Astrocyte (in vitro differentiated cells and primary cell): ENCODE results near the gene DRD4. TPM values are rescaled to one million over a fixed set of nuclear protein-coding genes. Genes with fewer than 3 reads are reported as not detected.

Experiments used
- DNase-seq: peaks from one replicate; pipeline ENCODE4 v3.0.0-alpha.2; 2010; ENCODE audit warnings: low read depth
- FAIRE-seq: peaks from 2 replicates; lab custom pipeline; 2011; peaks lifted over from hg19 to GRCh38; lab: Jason Lieb, UNC
- H2AFZ ChIP-seq: 2 replicates; pipeline ENCODE4 v1.6.0; 2012; ENCODE audit warnings: low read depth, low read length, inconsistent platforms
- H3K27ac ChIP-seq: 2 replicates; pipeline ENCODE4 v1.5.1; 2011; ENCODE audit warnings: low read depth, low read length, inconsistent platforms
- H3K27me3 ChIP-seq: 2 replicates; pipeline ENCODE4 v1.6.0; 2011; ENCODE audit warnings: low read length, inconsistent platforms; ENCODE audit not compliant: insufficient read depth
- H3K36me3 ChIP-seq: 2 replicates; pipeline ENCODE4 v1.5.1; 2011; ENCODE audit warnings: low read length, inconsistent platforms; ENCODE audit not compliant: insufficient read depth
- H3K4me1 ChIP-seq: 2 replicates; pipeline ENCODE4 v1.5.1; 2011; ENCODE audit warnings: low read length, inconsistent platforms; ENCODE audit not compliant: insufficient read depth
- H3K4me2 ChIP-seq: 2 replicates; pipeline ENCODE4 v1.6.0; 2012; ENCODE audit warnings: low read length, inconsistent platforms
- H3K4me3 ChIP-seq: 2 replicates; pipeline ENCODE4 v1.5.1; 2011; ENCODE audit warnings: low read depth, mild to moderate bottlenecking, low read length, inconsistent platforms; ENCODE audit not compliant: insufficient read depth
- H3K79me2 ChIP-seq: 2 replicates; pipeline ENCODE4 v1.6.0; 2012; ENCODE audit warnings: mild to moderate bottlenecking, low read length, inconsistent platforms; ENCODE audit not compliant: insufficient read depth
- H3K9ac ChIP-seq: 2 replicates; pipeline ENCODE4 v1.6.0; 2012; ENCODE audit warnings: mild to moderate bottlenecking, low read length, inconsistent platforms
- H3K9me3 ChIP-seq: 2 replicates; pipeline ENCODE4 v1.5.1; 2012; ENCODE audit warnings: low read depth, mild to moderate bottlenecking, low read length, inconsistent platforms; ENCODE audit not compliant: insufficient read depth
- H4K20me1 ChIP-seq: 2 replicates; pipeline ENCODE4 v1.6.0; 2012; ENCODE audit warnings: low read length, inconsistent platforms; ENCODE audit not compliant: insufficient read depth
- H3K27ac Mint-ChIP-seq: one replicate; pipeline ENCODE4 v1.8.0; 2021; ENCODE audit warnings: mild to moderate bottlenecking, mixed read lengths; ENCODE audit not compliant: unreplicated experiment
- H3K27me3 Mint-ChIP-seq: one replicate; pipeline ENCODE4 v1.8.0; 2021; ENCODE audit warnings: low read depth, mixed read lengths; ENCODE audit not compliant: unreplicated experiment
- H3K36me3 Mint-ChIP-seq: one replicate; pipeline ENCODE4 v1.8.0; 2021; ENCODE audit warnings: low read depth, mixed read lengths; ENCODE audit not compliant: unreplicated experiment
- H3K4me1 Mint-ChIP-seq: one replicate; pipeline ENCODE4 v1.8.0; 2021; ENCODE audit warnings: low read depth, mixed read lengths; ENCODE audit not compliant: unreplicated experiment
- H3K4me3 Mint-ChIP-seq: one replicate; pipeline ENCODE4 v1.8.0; 2021; ENCODE audit warnings: mild to moderate bottlenecking, moderate library complexity, mixed read lengths; ENCODE audit not compliant: unreplicated experiment
- H3K9me3 Mint-ChIP-seq: one replicate; pipeline ENCODE4 v1.8.0; 2021; ENCODE audit warnings: mild to moderate bottlenecking, mixed read lengths; ENCODE audit not compliant: unreplicated experiment
- EZH2 ChIP-seq: IDR thresholded peaks from 2 replicates; pipeline ENCODE4 v1.6.1; 2012; ENCODE audit warnings: mild to moderate bottlenecking, low read length, inconsistent platforms; ENCODE audit not compliant: insufficient read depth
- total RNA-seq: library from RNA; stranded (reverse); gene quantifications from 2 replicates; pipeline ENCODE4 v1.2.1, GENCODE V29; 2021
- TF ChIP-seq, protein P1 (sequence below): IDR thresholded peaks from 2 replicates; pipeline ENCODE4 v1.5.1; 2011; ENCODE audit warnings: low read depth, mild to moderate bottlenecking, inconsistent platforms, low read length, moderate library complexity; ENCODE audit not compliant: insufficient read depth

The DRD4 gene
- total RNA-seq, 1 donor from 2014 or later: 9.9 TPM

DNA sequence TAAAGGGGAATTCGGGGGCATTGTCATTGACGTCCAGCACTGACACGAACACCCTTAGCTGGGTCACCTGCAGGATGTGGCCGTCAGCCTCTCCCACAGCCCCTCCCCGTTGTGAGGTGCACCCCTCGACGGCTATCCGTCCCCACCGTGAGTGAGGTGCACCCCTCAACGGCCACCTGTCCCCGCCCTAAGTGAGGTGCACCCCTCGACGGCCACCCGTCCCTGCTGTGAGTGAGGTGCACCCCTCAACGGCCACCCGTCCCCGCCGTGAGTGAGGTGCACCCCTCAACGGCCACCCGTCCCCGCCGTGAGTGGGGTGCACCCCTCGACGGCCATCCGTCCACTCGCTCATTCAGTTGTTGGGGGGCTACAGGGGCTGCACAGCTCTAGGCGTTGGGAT is 15.2 kb upstream of the DRD4 start:
- H3K9me3 ChIP-seq: no peaks in the 10 kb centered on the region
- H3K4me3 Mint-ChIP-seq: no peak overlapping the region
- no peaks in the 10 kb centered on the region for H4K20me1 ChIP-seq
- no peak overlapping the region for H3K4me2 ChIP-seq
- H2AFZ ChIP-seq: no peak overlapping the region
- DNase-seq (no peak), FAIRE-seq (no peak)
- no peaks in the 10 kb centered on the region for H3K4me1 ChIP-seq
- H3K9me3 Mint-ChIP-seq: no peaks in the 10 kb centered on the region
- H3K4me3 ChIP-seq: no peak overlapping the region
- H3K36me3 ChIP-seq: no peaks in the 10 kb centered on the region
- no peak for TF ChIP-seq EZH2
- TF ChIP-seq, protein P1, sequence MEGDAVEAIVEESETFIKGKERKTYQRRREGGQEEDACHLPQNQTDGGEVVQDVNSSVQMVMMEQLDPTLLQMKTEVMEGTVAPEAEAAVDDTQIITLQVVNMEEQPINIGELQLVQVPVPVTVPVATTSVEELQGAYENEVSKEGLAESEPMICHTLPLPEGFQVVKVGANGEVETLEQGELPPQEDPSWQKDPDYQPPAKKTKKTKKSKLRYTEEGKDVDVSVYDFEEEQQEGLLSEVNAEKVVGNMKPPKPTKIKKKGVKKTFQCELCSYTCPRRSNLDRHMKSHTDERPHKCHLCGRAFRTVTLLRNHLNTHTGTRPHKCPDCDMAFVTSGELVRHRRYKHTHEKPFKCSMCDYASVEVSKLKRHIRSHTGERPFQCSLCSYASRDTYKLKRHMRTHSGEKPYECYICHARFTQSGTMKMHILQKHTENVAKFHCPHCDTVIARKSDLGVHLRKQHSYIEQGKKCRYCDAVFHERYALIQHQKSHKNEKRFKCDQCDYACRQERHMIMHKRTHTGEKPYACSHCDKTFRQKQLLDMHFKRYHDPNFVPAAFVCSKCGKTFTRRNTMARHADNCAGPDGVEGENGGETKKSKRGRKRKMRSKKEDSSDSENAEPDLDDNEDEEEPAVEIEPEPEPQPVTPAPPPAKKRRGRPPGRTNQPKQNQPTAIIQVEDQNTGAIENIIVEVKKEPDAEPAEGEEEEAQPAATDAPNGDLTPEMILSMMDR: no peak
- H3K9ac ChIP-seq: no peak overlapping the region
- H3K36me3 Mint-ChIP-seq: peaks cover 6% of the 10 kb centered on the region
- no peak overlapping the region for H3K27ac ChIP-seq
- H3K27me3 ChIP-seq: peaks cover 2% of the 10 kb centered on the region
- H3K79me2 ChIP-seq: no peaks in the 10 kb centered on the region
- peaks cover 3% of the 10 kb centered on the region for H3K4me1 Mint-ChIP-seq
- H3K27me3 Mint-ChIP-seq: no peaks in the 10 kb centered on the region
- H3K27ac Mint-ChIP-seq: no peak overlapping the region

DNA sequence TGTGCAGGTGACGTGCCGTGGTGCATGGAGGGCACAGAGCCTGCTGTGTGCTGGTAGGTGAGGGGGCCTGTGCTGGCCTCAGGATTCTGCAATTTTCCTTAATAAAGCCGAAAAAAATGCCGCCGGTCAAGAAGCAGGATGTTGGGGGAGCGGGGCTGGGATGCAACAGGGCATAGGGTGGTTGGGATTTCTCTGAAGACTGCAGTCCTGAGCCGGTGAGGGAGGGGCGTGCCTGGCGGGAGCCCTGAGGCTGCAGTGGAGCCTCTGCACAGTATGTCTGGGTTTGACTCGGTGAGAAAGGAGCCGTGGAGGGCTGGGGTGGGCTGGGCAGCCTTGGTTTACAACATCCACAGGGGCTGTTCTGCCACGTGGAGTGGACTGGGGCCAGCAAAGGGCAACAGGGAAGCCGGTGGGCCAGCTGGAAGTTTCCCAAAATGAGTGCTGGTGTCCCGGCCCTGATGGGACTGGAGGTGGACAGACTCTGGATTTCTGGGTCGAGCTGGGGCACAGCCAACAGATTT is 13.7 kb upstream of the DRD4 start:
- TF ChIP-seq, protein P1: no peak
- no peak for TF ChIP-seq EZH2
- Histone ChIP-seq H3K4me3 (no peak overlapping the region), H3K4me1 (peaks cover 4% of the 10 kb centered on the region), H3K79me2 (no peaks in the 10 kb centered on the region), H3K4me2 (no peak overlapping the region), H3K27ac (no peak overlapping the region), H2AFZ (no peak overlapping the region), H3K9me3 (no peaks in the 10 kb centered on the region), H3K27me3 (peaks cover 2% of the 10 kb centered on the region), H3K36me3 (no peaks in the 10 kb centered on the region), H4K20me1 (no peaks in the 10 kb centered on the region), H3K9ac (no peak overlapping the region)
- no peak for DNase-seq
- H3K9me3 Mint-ChIP-seq: peaks cover 2% of the 10 kb centered on the region
- peak overlapping the region; percentile 20 for H3K27ac Mint-ChIP-seq
- peaks cover 10% of the 10 kb centered on the region for H3K4me1 Mint-ChIP-seq
- H3K36me3 Mint-ChIP-seq: peaks cover 11% of the 10 kb centered on the region
- H3K27me3 Mint-ChIP-seq: no peaks in the 10 kb centered on the region
- FAIRE-seq: no peak
- H3K4me3 Mint-ChIP-seq: no peak overlapping the region

DNA sequence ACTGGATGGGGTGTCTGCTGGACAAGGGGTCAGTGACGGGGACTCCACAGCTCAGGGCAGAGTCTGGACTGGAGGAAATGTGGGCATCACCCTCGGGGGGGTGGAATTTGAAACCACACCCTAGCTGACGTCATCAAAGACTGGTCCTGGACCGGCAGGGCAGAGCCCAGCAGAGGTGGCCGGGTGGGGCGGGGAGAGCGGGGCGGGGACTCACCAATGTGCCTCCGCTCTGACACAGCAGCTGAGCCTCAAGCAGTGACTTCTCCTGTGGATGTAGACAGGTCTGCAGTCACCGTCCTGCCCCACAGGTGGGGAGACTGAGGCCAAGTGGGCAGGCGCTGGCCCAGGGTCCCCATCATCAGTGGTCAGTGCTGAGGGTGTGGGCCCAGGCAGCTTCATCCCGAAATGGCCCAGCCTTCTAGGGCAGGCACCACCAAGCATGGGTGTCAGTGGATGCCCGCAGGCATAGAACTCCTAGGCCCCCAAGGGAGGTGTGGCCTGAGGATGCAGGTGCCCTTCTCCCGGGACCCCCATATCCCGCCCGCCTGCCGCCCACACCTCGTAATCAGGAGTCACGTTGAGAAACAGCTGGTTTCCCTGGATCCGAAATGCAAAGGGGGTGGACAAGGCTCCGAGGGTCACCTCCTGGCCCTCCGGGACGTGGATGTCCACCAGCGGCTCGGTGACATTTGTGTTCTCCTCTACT is 12.9 kb upstream of the DRD4 start:
- no peak overlapping the region for H3K9ac ChIP-seq
- H3K36me3 ChIP-seq: no peaks in the 10 kb centered on the region
- H3K27me3 Mint-ChIP-seq: no peaks in the 10 kb centered on the region
- peaks cover 16% of the 10 kb centered on the region for H3K4me1 Mint-ChIP-seq
- no peak overlapping the region for H3K27ac ChIP-seq
- no peak overlapping the region for H3K27ac Mint-ChIP-seq
- TF ChIP-seq, protein P1: no peak
- TF ChIP-seq EZH2: no peak
- no peak for FAIRE-seq
- H3K4me1 ChIP-seq: peaks cover 9% of the 10 kb centered on the region
- peaks cover under 1% of the 10 kb centered on the region for H4K20me1 ChIP-seq
- H2AFZ ChIP-seq: no peak overlapping the region
- no peaks in the 10 kb centered on the region for H3K9me3 ChIP-seq
- no peak for DNase-seq
- H3K9me3 Mint-ChIP-seq: peaks cover 4% of the 10 kb centered on the region
- no peaks in the 10 kb centered on the region for H3K79me2 ChIP-seq
- no peak overlapping the region for H3K4me3 Mint-ChIP-seq
- peaks cover 12% of the 10 kb centered on the region for H3K36me3 Mint-ChIP-seq
- no peak overlapping the region for H3K4me3 ChIP-seq
- peaks cover 2% of the 10 kb centered on the region for H3K27me3 ChIP-seq
- H3K4me2 ChIP-seq: no peak overlapping the region
